GM23248 (cell line): ENCODE data around the gene CTSF. TPM values are rescaled to one million over a fixed set of nuclear protein-coding genes. Genes with fewer than 3 reads are reported as not detected.
"Not testable (repeated sequence)": the region's sequence is repeated elsewhere in the genome, so short reads cannot be mapped to it uniquely, and the experiment has no call there.

ENCODE experiments used
- DNase-seq: peaks from one replicate; pipeline ENCODE4 v3.0.0-alpha.2; 2015
- H2AFZ ChIP-seq: fragments of 200-600 bp; sonication (generic); 2 replicates; pipeline ENCODE4 v1.6.1; 2016; ENCODE audit warnings: antibody characterized with exemption
- H3F3A ChIP-seq: fragments of 200-600 bp; sonication (generic); 2 replicates; pipeline ENCODE4 v1.6.1; 2016; ENCODE audit warnings: mild to moderate bottlenecking, antibody characterized with exemption, mixed run types; ENCODE audit not compliant: insufficient read depth
- H3K27ac ChIP-seq: fragments of 200-600 bp; sonication (generic); 2 replicates; pipeline ENCODE4 v1.5.1; 2016; ENCODE audit warnings: mild to moderate bottlenecking
- H3K27me3 ChIP-seq: fragments of 200-600 bp; sonication (generic); replicated peaks from 2 replicates; pipeline ENCODE4 v1.6.1; 2016; ENCODE audit warnings: mild to moderate bottlenecking; ENCODE audit not compliant: insufficient read depth
- H3K36me3 ChIP-seq: fragments of 200-600 bp; sonication (generic); 2 replicates; pipeline ENCODE4 v1.6.1; 2016; ENCODE audit warnings: low read depth, mild to moderate bottlenecking
- H3K4me1 ChIP-seq: fragments of 200-600 bp; sonication (generic); 2 replicates; pipeline ENCODE4 v1.6.1; 2016; ENCODE audit warnings: mild to moderate bottlenecking; ENCODE audit not compliant: insufficient read depth
- H3K4me2 ChIP-seq: fragments of 200-600 bp; sonication (generic); one replicate; pipeline ENCODE4 v1.6.1; 2016; ENCODE audit warnings: mild to moderate bottlenecking; ENCODE audit not compliant: unreplicated experiment
- H3K4me3 ChIP-seq: fragments of 200-600 bp; sonication (generic); 2 replicates; pipeline ENCODE4 v1.5.1; 2016; ENCODE audit warnings: mild to moderate bottlenecking
- H3K79me2 ChIP-seq: fragments of 200-600 bp; sonication (generic); 2 replicates; pipeline ENCODE4 v1.6.1; 2016; ENCODE audit warnings: mild to moderate bottlenecking; ENCODE audit not compliant: insufficient read depth
- H3K9ac ChIP-seq: fragments of 200-600 bp; sonication (generic); 2 replicates; pipeline ENCODE4 v1.6.1; 2016; ENCODE audit warnings: mild to moderate bottlenecking
- H3K9me2 ChIP-seq: fragments of 200-600 bp; sonication (generic); 2 replicates; pipeline ENCODE4 v1.6.1; 2016; ENCODE audit warnings: mixed run types, mild to moderate bottlenecking, moderate library complexity; ENCODE audit not compliant: insufficient read depth
- H3K9me3 ChIP-seq: fragments of 200-600 bp; sonication (generic); one replicate; pipeline ENCODE4 v1.6.1; 2017; ENCODE audit warnings: low read depth
- H4K20me1 ChIP-seq: fragments of 200-600 bp; sonication (generic); 2 replicates; pipeline ENCODE4 v1.6.0; 2016; ENCODE audit not compliant: insufficient read depth
- EZH2 ChIP-seq: fragments of 200-600 bp; sonication (generic); IDR thresholded peaks from 2 replicates; pipeline ENCODE4 v1.6.1; 2018; ENCODE audit warnings: antibody characterized with exemption, mild to moderate bottlenecking; ENCODE audit not compliant: insufficient read depth, poor library complexity, severe bottlenecking
- EZH2phosphoT487 ChIP-seq: fragments of 200-600 bp; sonication (generic); IDR thresholded peaks from 2 replicates; pipeline ENCODE4 v1.6.1; 2018; ENCODE audit warnings: antibody characterized with exemption, moderate library complexity, mild to moderate bottlenecking, low read depth; ENCODE audit not compliant: insufficient read depth
- WGBS, 2 experiments: methylation state at CpG; one replicate each; pipeline ENCODE4 v1.1.6; 2015 to 2017; ENCODE audit warnings: low lambda C conversion rate in 2 of 2, low coverage in 1 of 2; ENCODE audit errors: missing lambda C conversion rate in 2 of 2; 5-methylcytosine and 5-hydroxymethylcytosine counted together
- in situ Hi-C: fragments of 300-500 bp; cut with MboI; formaldehyde crosslinking; loops from 2 replicates; pipeline ENCODE4 v1.15.0; 2020
- polyA plus RNA-seq: library from polyadenylated mRNA; unstranded; fragments of >200 nt; fragmentation: Nextera tagmentation; extraction: Ambion mirVana; gene quantifications from 2 replicates; pipeline ENCODE4 v1.2.1, GENCODE V29; 2016
- total RNA-seq: library from RNA; depleted of rRNA; stranded (reverse); fragments of >200 nt; shearing (Covaris generic); gene quantifications from 2 replicates; pipeline ENCODE4 v1.2.3, GENCODE V29; 2014

CTSF gene
- total and polyA plus RNA-seq, 2 experiments from 2014 or later: 59.2 to 72.6 TPM

- no peak overlapping the region for H3K4me3 ChIP-seq
- H3K27me3 ChIP-seq: no peaks in the 10 kb centered on the region
- no peaks in the 10 kb centered on the region for H3K79me2 ChIP-seq
- H3K9me2 ChIP-seq: no peaks in the 10 kb centered on the region
- H3K27ac ChIP-seq: no peak overlapping the region
- no peaks in the 10 kb centered on the region for H3K36me3 ChIP-seq
- no peaks in the 10 kb centered on the region for H3K4me1 ChIP-seq
- no peak overlapping the region for H3K4me2 ChIP-seq
- DNase-seq: no peak
- no peaks in the 10 kb centered on the region for H3K9me3 ChIP-seq
- in situ Hi-C loops: loop anchor here (25.0 kb wide), 1 partner anchor 251 kb away; the partner anchor contains the start of gene RCE1
- no peak for TF ChIP-seq EZH2phosphoT487
- no peak for TF ChIP-seq EZH2
- no peaks in the 10 kb centered on the region for H3F3A ChIP-seq
- no peak overlapping the region for H3K9ac ChIP-seq
- H2AFZ ChIP-seq: no peak overlapping the region
- no peaks in the 10 kb centered on the region for H4K20me1 ChIP-seq
- WGBS, 2 experiments: 50 to 59% methylated on average over 2 of the region's 2 CpGs
Observed at GRCh38 chr11:66586136-66586535, 17.7 kb upstream of the CTSF start.

- H4K20me1 ChIP-seq, DNase-seq, H3F3A ChIP-seq, H3K79me2 ChIP-seq, H3K36me3 ChIP-seq, H2AFZ ChIP-seq, H3K9ac ChIP-seq, H3K9me2 ChIP-seq, H3K4me2 ChIP-seq, H3K4me3 ChIP-seq, H3K27ac ChIP-seq, H3K9me3 ChIP-seq, H3K4me1 ChIP-seq, H3K27me3 ChIP-seq: not testable (repeated sequence)
- in situ Hi-C loops: loop anchor here (25.0 kb wide), 1 partner anchor 252 kb away; the partner anchor contains the start of gene RCE1
- WGBS, 2 experiments: 71 to 81% methylated on average over 1 of the region's 1 CpG
Observed at GRCh38 chr11:66585447-66585846, 17.0 kb upstream of the CTSF start.

- H3K36me3 ChIP-seq, H3K4me1 ChIP-seq, H3K9me2 ChIP-seq, H2AFZ ChIP-seq, H3F3A ChIP-seq, DNase-seq, H3K79me2 ChIP-seq, H3K9ac ChIP-seq, H4K20me1 ChIP-seq, H3K4me2 ChIP-seq, H3K27me3 ChIP-seq, H3K4me3 ChIP-seq, H3K27ac ChIP-seq, H3K9me3 ChIP-seq: not testable (repeated sequence)
- WGBS, 2 experiments: 49 to 59% methylated on average over 3 of the region's 3 CpGs
- in situ Hi-C loops: loop anchor here (25.0 kb wide), 1 partner anchor 255 kb away; the partner anchor contains the start of gene RCE1
Observed at GRCh38 chr11:66582565-66583147, 14.2 kb upstream of the CTSF start.

- no peak for DNase-seq
- in situ Hi-C loops: loop anchor here (25.0 kb wide), 1 partner anchor 256 kb away; the partner anchor contains the start of gene RCE1
- Histone ChIP-seq H3K9me3 (no peaks in the 10 kb centered on the region), H3F3A (no peaks in the 10 kb centered on the region), H3K36me3 (no peaks in the 10 kb centered on the region), H3K27me3 (no peaks in the 10 kb centered on the region), H3K27ac (no peak overlapping the region), H3K9me2 (no peaks in the 10 kb centered on the region), H3K4me2 (no peak overlapping the region), H3K79me2 (no peaks in the 10 kb centered on the region), H3K4me3 (no peak overlapping the region), H4K20me1 (no peaks in the 10 kb centered on the region), H3K4me1 (no peaks in the 10 kb centered on the region), H2AFZ (no peak overlapping the region), H3K9ac (no peak overlapping the region)
- 67 to 71% methylated on average over 3 of the region's 3 CpGs for WGBS, 2 experiments
- no peak for TF ChIP-seq EZH2phosphoT487
- TF ChIP-seq EZH2: no peak
Observed at GRCh38 chr11:66581261-66581660, 12.9 kb upstream of the CTSF start.

GRCh38 chr11:66580803-66581202 lies 12.4 kb upstream of the CTSF start:
- TF ChIP-seq EZH2: no peak
- no peak for TF ChIP-seq EZH2phosphoT487
- peak; percentile 6 for DNase-seq
- Histone ChIP-seq H3K27me3 (no peaks in the 10 kb centered on the region), H3K27ac (no peak overlapping the region), H3K4me1 (no peaks in the 10 kb centered on the region), H3K9me3 (no peaks in the 10 kb centered on the region), H3K4me3 (no peak overlapping the region), H2AFZ (no peak overlapping the region), H3K36me3 (no peaks in the 10 kb centered on the region), H3F3A (no peaks in the 10 kb centered on the region), H3K4me2 (no peak overlapping the region), H4K20me1 (no peaks in the 10 kb centered on the region), H3K79me2 (no peaks in the 10 kb centered on the region), H3K9me2 (no peaks in the 10 kb centered on the region), H3K9ac (no peak overlapping the region)
- in situ Hi-C loops: loop anchor here (25.0 kb wide), 1 partner anchor 256 kb away; the partner anchor contains the start of gene RCE1
- 86 to 88% methylated on average over 4 to 5 of the region's 5 CpGs for WGBS, 2 experiments
